H1 (cell line): ENCODE measurements around the gene SLC6A17.

ENCODE experiments used
- ATF3 ChIP-seq: IDR thresholded peaks from 2 replicates; pipeline ENCODE4 v1.6.1; 2011; ENCODE audit warnings: low read depth, mild to moderate bottlenecking, low read length; ENCODE audit not compliant: insufficient read depth
- CBX5 ChIP-seq: fragments of 300-800, 300-1000 bp; sonication (generic); IDR thresholded peaks from 2 replicates; pipeline ENCODE4 v1.7.1; 2016; ENCODE audit warnings: antibody characterized with exemption, low read length, low read depth
- CTCF ChIP-seq, 3 experiments: IDR thresholded peaks; 1 replicate in 2 of 3; 2 replicates in 1 of 3; pipeline versions ENCODE4 v1.5.1 to v1.6.1; 2011; ENCODE audit warnings: low read length in 3 of 3, mild to moderate bottlenecking in 3 of 3, inconsistent platforms in 2 of 3, low read depth in 1 of 3, moderate library complexity in 1 of 3; ENCODE audit not compliant: insufficient read depth in 1 of 3; ENCODE audit errors: control extremely low read depth in 1 of 3
- POLR2AphosphoS5 ChIP-seq: IDR thresholded peaks from 2 replicates; pipeline ENCODE4 v1.6.1; 2011; ENCODE audit warnings: low read depth, low read length
- RBBP5 ChIP-seq: IDR thresholded peaks from 2 replicates; pipeline ENCODE4 v1.7.1; 2012; ENCODE audit warnings: low read depth, mild to moderate bottlenecking, inconsistent platforms, low read length, moderate library complexity, borderline replicate concordance

- no peak for TF ChIP-seq ATF3
- no peak for TF ChIP-seq CTCF (IDR thresholded peaks at IDR 0.05; ENCODE audit: control extremely low read depth in 1 of 3, insufficient read depth in 1 of 3, low read depth in 1 of 3, low read length in 3 of 3)
- TF ChIP-seq CBX5, result no peak
- TF ChIP-seq RBBP5, result no peak
- no peak for TF ChIP-seq POLR2AphosphoS5
Observed at GRCh38 chr1:110176299-110176956, 26.1 kb downstream of the SLC6A17 start.
